ENCODE measurements around the gene PDHA1. TPM values are rescaled to one million over a fixed set of nuclear protein-coding genes. Genes with fewer than 3 reads are reported as not detected.

Gene PDHA1
- total RNA-seq, 1 donor from 2014 or later = 147 TPM

GRCh38 chrX:19354625-19355024, 10.9 kb downstream of the PDHA1 start:
- TF ChIP-seq, protein P1, sequence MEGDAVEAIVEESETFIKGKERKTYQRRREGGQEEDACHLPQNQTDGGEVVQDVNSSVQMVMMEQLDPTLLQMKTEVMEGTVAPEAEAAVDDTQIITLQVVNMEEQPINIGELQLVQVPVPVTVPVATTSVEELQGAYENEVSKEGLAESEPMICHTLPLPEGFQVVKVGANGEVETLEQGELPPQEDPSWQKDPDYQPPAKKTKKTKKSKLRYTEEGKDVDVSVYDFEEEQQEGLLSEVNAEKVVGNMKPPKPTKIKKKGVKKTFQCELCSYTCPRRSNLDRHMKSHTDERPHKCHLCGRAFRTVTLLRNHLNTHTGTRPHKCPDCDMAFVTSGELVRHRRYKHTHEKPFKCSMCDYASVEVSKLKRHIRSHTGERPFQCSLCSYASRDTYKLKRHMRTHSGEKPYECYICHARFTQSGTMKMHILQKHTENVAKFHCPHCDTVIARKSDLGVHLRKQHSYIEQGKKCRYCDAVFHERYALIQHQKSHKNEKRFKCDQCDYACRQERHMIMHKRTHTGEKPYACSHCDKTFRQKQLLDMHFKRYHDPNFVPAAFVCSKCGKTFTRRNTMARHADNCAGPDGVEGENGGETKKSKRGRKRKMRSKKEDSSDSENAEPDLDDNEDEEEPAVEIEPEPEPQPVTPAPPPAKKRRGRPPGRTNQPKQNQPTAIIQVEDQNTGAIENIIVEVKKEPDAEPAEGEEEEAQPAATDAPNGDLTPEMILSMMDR (IDR thresholded peaks at IDR 0.05) = no peak
- no peak for TF ChIP-seq EZH2 (IDR thresholded peaks at IDR 0.05)
- no peak for TF ChIP-seq EZH2phosphoT487 (IDR thresholded peaks at IDR 0.05)
- no peak for DNase-seq (ENCODE audit: low spot score)
- Mint-ChIP-seq H3K9me3 (no peaks in the 10 kb centered on the region), H3K4me1 (no peaks in the 10 kb centered on the region), H3K4me3 (no peak overlapping the region), H3K36me3 (peaks cover 4% of the 10 kb centered on the region), H3K27ac (no peak overlapping the region), H3K27me3 (ENCODE audit: insufficient read depth, low read depth) (no peaks in the 10 kb centered on the region)
- Histone ChIP-seq H3K4me2 (no peak overlapping the region), H3K27ac (no peak overlapping the region), H3F3A (ENCODE audit: low read depth) (no peaks in the 10 kb centered on the region), H3K36me3 (no peaks in the 10 kb centered on the region), H3K9ac (no peak overlapping the region), H2AFZ (replicated peaks) (no peak overlapping the region), H3K79me2 (ENCODE audit: low read depth) (no peaks in the 10 kb centered on the region), H3K27me3 (no peaks in the 10 kb centered on the region), H3K4me3 (no peak overlapping the region), H3K9me3 (ENCODE audit: low read depth) (no peaks in the 10 kb centered on the region), H3K4me1 (no peaks in the 10 kb centered on the region), H4K20me1 (ENCODE audit: low read depth) (no peaks in the 10 kb centered on the region)

GRCh38 chrX:19358521-19358920, 14.8 kb downstream of the PDHA1 start:
- H3K27ac Mint-ChIP-seq = no peak overlapping the region
- no peaks in the 10 kb centered on the region for H3K27me3 Mint-ChIP-seq (ENCODE audit: insufficient read depth, low read depth)
- H3K9me3 Mint-ChIP-seq = no peaks in the 10 kb centered on the region
- peaks cover 4% of the 10 kb centered on the region for H3K36me3 Mint-ChIP-seq
- Histone ChIP-seq H3K27ac (no peak overlapping the region), H3F3A (ENCODE audit: low read depth) (no peaks in the 10 kb centered on the region), H3K9me3 (ENCODE audit: low read depth) (no peaks in the 10 kb centered on the region), H3K79me2 (ENCODE audit: low read depth) (no peaks in the 10 kb centered on the region), H3K9ac (no peak overlapping the region), H3K36me3 (no peaks in the 10 kb centered on the region), H3K4me2 (no peak overlapping the region), H3K27me3 (no peaks in the 10 kb centered on the region), H2AFZ (replicated peaks) (no peak overlapping the region), H4K20me1 (ENCODE audit: low read depth) (no peaks in the 10 kb centered on the region), H3K4me1 (no peaks in the 10 kb centered on the region), H3K4me3 (no peak overlapping the region)
- no peak for DNase-seq (ENCODE audit: low spot score)
- no peak overlapping the region for H3K4me3 Mint-ChIP-seq
- TF ChIP-seq EZH2phosphoT487 (IDR thresholded peaks at IDR 0.05) (no peak), EZH2 (IDR thresholded peaks at IDR 0.05) (no peak)
- TF ChIP-seq, protein P1 (IDR thresholded peaks at IDR 0.05) = no peak
- H3K4me1 Mint-ChIP-seq = no peaks in the 10 kb centered on the region

DNA sequence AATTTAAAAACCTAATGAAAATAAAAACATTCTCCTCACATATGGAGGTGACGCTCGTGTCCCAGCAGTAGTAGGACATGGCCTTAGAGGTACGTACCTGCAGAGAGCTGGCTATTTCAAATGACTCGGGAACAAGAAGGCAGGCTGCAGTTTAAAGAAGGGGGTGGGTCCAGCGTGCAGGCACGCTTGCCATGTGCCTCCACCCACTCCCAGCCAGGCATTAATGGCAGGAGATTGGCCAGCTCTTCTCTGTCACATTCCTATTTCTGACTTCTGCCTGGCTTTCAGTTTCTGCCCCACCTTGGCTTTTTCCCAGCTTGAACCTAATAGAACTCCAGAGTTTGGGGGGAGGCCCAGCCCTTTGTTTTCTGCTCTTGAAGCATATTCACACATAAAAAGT, 17.2 kb downstream of the PDHA1 start:
- no peaks in the 10 kb centered on the region for H3K4me1 Mint-ChIP-seq
- H3K4me3 Mint-ChIP-seq = no peak overlapping the region
- no peak overlapping the region for H2AFZ ChIP-seq (replicated peaks)
- peaks cover 2% of the 10 kb centered on the region for H3K9me3 Mint-ChIP-seq
- no peaks in the 10 kb centered on the region for H4K20me1 ChIP-seq (ENCODE audit: low read depth)
- H3K36me3 ChIP-seq = no peaks in the 10 kb centered on the region
- no peak overlapping the region for H3K4me2 ChIP-seq
- no peaks in the 10 kb centered on the region for H3K27me3 Mint-ChIP-seq (ENCODE audit: insufficient read depth, low read depth)
- no peak overlapping the region for H3K27ac Mint-ChIP-seq
- no peak for DNase-seq (ENCODE audit: low spot score)
- H3K27me3 ChIP-seq = no peaks in the 10 kb centered on the region
- H3K4me3 ChIP-seq = no peak overlapping the region
- H3K36me3 Mint-ChIP-seq = peaks cover 7% of the 10 kb centered on the region
- no peaks in the 10 kb centered on the region for H3K79me2 ChIP-seq (ENCODE audit: low read depth)
- H3F3A ChIP-seq (ENCODE audit: low read depth) = no peaks in the 10 kb centered on the region
- no peaks in the 10 kb centered on the region for H3K9me3 ChIP-seq (ENCODE audit: low read depth)
- H3K4me1 ChIP-seq = no peaks in the 10 kb centered on the region
- TF ChIP-seq EZH2phosphoT487 (IDR thresholded peaks at IDR 0.05) (no peak), EZH2 (IDR thresholded peaks at IDR 0.05) (no peak)
- TF ChIP-seq, protein P1 (IDR thresholded peaks at IDR 0.05) = no peak
- H3K9ac ChIP-seq = no peak overlapping the region
- no peak overlapping the region for H3K27ac ChIP-seq

Data from neural progenitor cell (in vitro differentiated cells).